ENCODE data around the gene WEE2.
A peak's percentile ranks its signal among the peaks of the same experiment; 100 is the strongest.
"Not testable (repeated sequence)": the region's sequence is repeated elsewhere in the genome, so short reads cannot be mapped to it uniquely, and the experiment has no call there.

WEE2 gene

GRCh38 chr7:141737836-141738591 lies 29.9 kb downstream of the WEE2 start, which contains the start of gene SSBP1:
TSS of gene SSBP1 (plus strand) at chr7:141738358. CDS start at chr7:141739167, 809 bp downstream.
- peak; percentile 82 for TF ChIP-seq CTCF (IDR thresholded peaks at IDR 0.05; ENCODE audit: low read depth, low read length, missing control alignments)
- peak; percentile 90 for DNase-seq (ENCODE audit: extremely low read depth, low read depth)
- peak within 1 kb of the TSS; percentile 76 for H3K4me3 ChIP-seq (replicated peaks; ENCODE audit: low read depth, low read length)

- TF ChIP-seq CTCF (IDR thresholded peaks at IDR 0.05; ENCODE audit: low read depth, low read length, missing control alignments): no peak
These were observed 30.4 kb downstream of the WEE2 start for GRCh38 chr7:141738592-141739013.

GRCh38 chr7:141739250-141739649 lies 31.1 kb downstream of the WEE2 start:
- DNase-seq (ENCODE audit: extremely low read depth, low read depth): no peak
- H3K4me3 ChIP-seq (replicated peaks; ENCODE audit: low read depth, low read length): peak overlapping the region; percentile 76
- TF ChIP-seq CTCF (IDR thresholded peaks at IDR 0.05; ENCODE audit: low read depth, low read length, missing control alignments): no peak

More at GRCh38 chr7:141738592-141739013, 30.4 kb downstream of the WEE2 start:
- peak overlapping the region; percentile 76 for H3K4me3 ChIP-seq (replicated peaks; ENCODE audit: low read depth, low read length)
- DNase-seq (ENCODE audit: extremely low read depth, low read depth): no peak

GRCh38 chr7:141742229-141742628 lies 34.1 kb downstream of the WEE2 start:
- H3K4me3 ChIP-seq (replicated peaks; ENCODE audit: low read depth, low read length): no peak overlapping the region
- DNase-seq (ENCODE audit: extremely low read depth, low read depth): no peak
- TF ChIP-seq CTCF (IDR thresholded peaks at IDR 0.05; ENCODE audit: low read depth, low read length, missing control alignments): no peak

- no peak for TF ChIP-seq CTCF (IDR thresholded peaks at IDR 0.05; ENCODE audit: low read depth, low read length, missing control alignments)
- H3K4me3 ChIP-seq (replicated peaks; ENCODE audit: low read depth, low read length): no peak overlapping the region
- no peak for DNase-seq (ENCODE audit: extremely low read depth, low read depth)
These were observed 36.0 kb downstream of the WEE2 start for GRCh38 chr7:141744131-141744530.

GRCh38 chr7:141748396-141748795 lies 40.2 kb downstream of the WEE2 start:
- no peak overlapping the region for H3K4me3 ChIP-seq (replicated peaks; ENCODE audit: low read depth, low read length)
- no peak for TF ChIP-seq CTCF (IDR thresholded peaks at IDR 0.05; ENCODE audit: low read depth, low read length, missing control alignments)
- no peak for DNase-seq (ENCODE audit: extremely low read depth, low read depth)

- not testable (repeated sequence) for H3K4me3 ChIP-seq (replicated peaks; ENCODE audit: low read depth, low read length); DNase-seq (ENCODE audit: extremely low read depth, low read depth)
These were observed 43.8 kb downstream of the WEE2 start for GRCh38 chr7:141751904-141752303.

Measured in HFF-Myc (cell line).